DND-41 (cell line): ENCODE results near the gene CYB5A.

Experiments
- CTCF ChIP-seq: IDR thresholded peaks from 2 replicates; pipeline ENCODE4 v1.5.1; 2012; ENCODE audit warnings: borderline replicate concordance, low read length, moderate library complexity, mild to moderate bottlenecking; ENCODE audit not compliant: poor library complexity, severe bottlenecking; ENCODE audit errors: extremely low read depth
- EZH2 ChIP-seq: IDR thresholded peaks from 3 replicates; pipeline ENCODE4 v1.6.1; 2012; ENCODE audit warnings: borderline replicate concordance, low read depth, mild to moderate bottlenecking, moderate library complexity, low read length, inconsistent platforms; ENCODE audit not compliant: severe bottlenecking

GRCh38 chr18:74337155-74337911, 45.6 kb upstream of the CYB5A start:
- TF ChIP-seq EZH2 (no peak), CTCF (no peak)
